ENCODE results near the gene GALM. TPM values are rescaled to one million over a fixed set of nuclear protein-coding genes. Genes with fewer than 3 reads are reported as not detected.

The GALM gene
- total RNA-seq, 1 experiment from 2014 or later, result 10.0 TPM

DNA sequence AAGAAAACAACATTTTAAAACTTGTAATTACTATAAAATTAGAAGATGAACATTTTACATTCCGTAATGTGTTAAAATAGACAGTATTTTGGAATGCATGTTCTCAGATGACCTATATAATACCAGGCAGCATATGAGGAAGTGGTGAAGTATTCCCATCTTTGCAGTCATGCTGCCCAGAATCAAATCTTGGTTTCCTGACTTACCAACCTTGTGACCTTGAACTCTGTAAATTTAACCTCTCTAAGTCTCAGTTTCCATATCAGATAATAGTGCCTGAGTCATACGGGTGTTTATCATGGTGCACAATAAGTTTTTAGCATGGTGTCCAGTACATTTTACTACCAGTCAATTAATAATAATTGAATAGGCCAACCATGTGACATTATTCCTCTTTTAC, 7.3 kb upstream of the GALM start:
- H3K79me2 ChIP-seq (ENCODE audit: insufficient read depth, low read length), result no peaks in the 10 kb centered on the region
- H3K4me1 Mint-ChIP-seq, result no peaks in the 10 kb centered on the region
- H3K27ac Mint-ChIP-seq, result no peak overlapping the region
- no peak overlapping the region for H3K9ac ChIP-seq (ENCODE audit: extremely low read depth, insufficient read length, low read length)
- no peak overlapping the region for H4K5ac ChIP-seq (ENCODE audit: insufficient read length, low read depth, low read length)
- H3K79me1 ChIP-seq (ENCODE audit: insufficient read depth, low read depth, low read length, poor library complexity, severe bottlenecking), result no peaks in the 10 kb centered on the region
- H3K23ac ChIP-seq (ENCODE audit: insufficient read length, low read depth, low read length), result no peak overlapping the region
- H3K4me1 ChIP-seq (ENCODE audit: insufficient read depth, low read length), result no peaks in the 10 kb centered on the region
- H3K23me2 ChIP-seq (ENCODE audit: insufficient read length, low read depth, low read length, poor library complexity, severe bottlenecking), result no peaks in the 10 kb centered on the region
- H2BK120ac ChIP-seq (ENCODE audit: low read depth, low read length, poor library complexity, severe bottlenecking), result no peak overlapping the region
- no peaks in the 10 kb centered on the region for H3K27me3 Mint-ChIP-seq (ENCODE audit: low read depth)
- H3K27ac ChIP-seq (ENCODE audit: insufficient read length, low read depth, low read length), result no peak overlapping the region
- no peak overlapping the region for H2AK5ac ChIP-seq (ENCODE audit: insufficient read length, low read length)
- TF ChIP-seq, protein P1, sequence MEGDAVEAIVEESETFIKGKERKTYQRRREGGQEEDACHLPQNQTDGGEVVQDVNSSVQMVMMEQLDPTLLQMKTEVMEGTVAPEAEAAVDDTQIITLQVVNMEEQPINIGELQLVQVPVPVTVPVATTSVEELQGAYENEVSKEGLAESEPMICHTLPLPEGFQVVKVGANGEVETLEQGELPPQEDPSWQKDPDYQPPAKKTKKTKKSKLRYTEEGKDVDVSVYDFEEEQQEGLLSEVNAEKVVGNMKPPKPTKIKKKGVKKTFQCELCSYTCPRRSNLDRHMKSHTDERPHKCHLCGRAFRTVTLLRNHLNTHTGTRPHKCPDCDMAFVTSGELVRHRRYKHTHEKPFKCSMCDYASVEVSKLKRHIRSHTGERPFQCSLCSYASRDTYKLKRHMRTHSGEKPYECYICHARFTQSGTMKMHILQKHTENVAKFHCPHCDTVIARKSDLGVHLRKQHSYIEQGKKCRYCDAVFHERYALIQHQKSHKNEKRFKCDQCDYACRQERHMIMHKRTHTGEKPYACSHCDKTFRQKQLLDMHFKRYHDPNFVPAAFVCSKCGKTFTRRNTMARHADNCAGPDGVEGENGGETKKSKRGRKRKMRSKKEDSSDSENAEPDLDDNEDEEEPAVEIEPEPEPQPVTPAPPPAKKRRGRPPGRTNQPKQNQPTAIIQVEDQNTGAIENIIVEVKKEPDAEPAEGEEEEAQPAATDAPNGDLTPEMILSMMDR (conservative IDR thresholded peaks at IDR 0.05), result no peak
- H3K4me3 Mint-ChIP-seq, result no peak overlapping the region
- no peaks in the 10 kb centered on the region for H3K36me3 Mint-ChIP-seq (ENCODE audit: insufficient read depth in 1 of 3, low read depth in 3 of 3)
- DNase-seq, result no peak
- no peak overlapping the region for H2BK12ac ChIP-seq (ENCODE audit: insufficient read length, low read depth, low read length)
- no peaks in the 10 kb centered on the region for H3K9me3 Mint-ChIP-seq
- H3K27me3 ChIP-seq (ENCODE audit: insufficient read depth, low read length), result no peaks in the 10 kb centered on the region
- no peak overlapping the region for H2BK15ac ChIP-seq (ENCODE audit: low read depth, low read length)
- H3K18ac ChIP-seq (ENCODE audit: insufficient read length, low read depth, low read length), result no peak overlapping the region
- no peak overlapping the region for H3K56ac ChIP-seq (ENCODE audit: insufficient read length, low read depth, low read length)
- no peak overlapping the region for H3K14ac ChIP-seq (ENCODE audit: insufficient read depth, low read length)
- no peak overlapping the region for H4K91ac ChIP-seq (ENCODE audit: insufficient read length, low read depth, low read length)
- H2BK5ac ChIP-seq (ENCODE audit: insufficient read length, low read length), result no peak overlapping the region
- no peak overlapping the region for H4K8ac ChIP-seq (replicated peaks; ENCODE audit: insufficient read length, low read depth, low read length)
- no peaks in the 10 kb centered on the region for H3K9me3 ChIP-seq (ENCODE audit: control insufficient read depth, low read depth, low read length)
- H2AFZ ChIP-seq (ENCODE audit: low read length), result no peak overlapping the region
- no peak overlapping the region for H3K4ac ChIP-seq (ENCODE audit: low read depth, low read length)
- H3T11ph ChIP-seq (ENCODE audit: low read length), result no peak overlapping the region
- no peaks in the 10 kb centered on the region for H4K20me1 ChIP-seq (ENCODE audit: control insufficient read depth, insufficient read depth, insufficient read length)
- H3K4me2 ChIP-seq (ENCODE audit: insufficient read depth, insufficient read length, low read length), result no peak overlapping the region
- no CpG with 5 or more reads among the region's 2 CpGs for WGBS (ENCODE audit: extremely low coverage, insufficient read length, low lambda C conversion rate)
- H2BK20ac ChIP-seq (ENCODE audit: low read depth, low read length, poor library complexity, severe bottlenecking), result no peak overlapping the region

Measured in H9 (cell line).